CD4-positive, alpha-beta T cell (primary cell): Measurements from ENCODE around the gene DUSP11. TPM values are rescaled to one million over a fixed set of nuclear protein-coding genes. Genes with fewer than 3 reads are reported as not detected.

ENCODE experiments used
- ATAC-seq: fragments of 200-7000 bp; cut with Tn5 transposase; one replicate; pipeline ENCODE4 v1.10.0; 2022; ENCODE audit warnings: mild to moderate bottlenecking; ENCODE audit not compliant: poor library complexity
- CTCF ChIA-PET: fragments of 350-600 bp; sonication (Branson Sonifier 250); formaldehyde crosslinking; loops from one replicate; lab custom pipeline; 2021; ENCODE audit warnings: antibody characterized with exemption, inconsistent platforms; lab: Charles Lee
- POLR2A ChIA-PET: fragments of 350-600 bp; sonication (Branson Sonifier 250); formaldehyde crosslinking; loops from one replicate; lab custom pipeline; 2021; ENCODE audit warnings: antibody characterized with exemption, inconsistent platforms; lab: Charles Lee
- DNase-seq, 14 experiments: peaks; one replicate each; pipeline ENCODE4 v3.0.0-alpha.2; 2013 to 2020; ENCODE audit warnings: mixed read lengths in 2 of 14
- H3K27ac ChIP-seq, 2 donors: one replicate each; pipeline versions ENCODE4 v1.5.1 to v1.7.0; 2013; ENCODE audit warnings: low read length in 2 of 2, low read depth in 1 of 2, mild to moderate bottlenecking in 1 of 2
- H3K27me3 ChIP-seq, 2 experiments: 1 replicate in 1 of 2; 2 replicates in 1 of 2; pipeline versions ENCODE4 v1.6.1 to v1.7.0; 2013; ENCODE audit warnings: low read length in 2 of 2, control low read depth in 1 of 2, mild to moderate bottlenecking in 1 of 2, moderate library complexity in 1 of 2; ENCODE audit not compliant: insufficient read depth in 2 of 2, control insufficient read depth in 1 of 2
- H3K36me3 ChIP-seq: one replicate; pipeline ENCODE4 v1.6.1; 2013; ENCODE audit warnings: low read length, control low read depth; ENCODE audit not compliant: insufficient read depth
- H3K4me1 ChIP-seq: one replicate; pipeline ENCODE4 v1.6.1; 2013; ENCODE audit warnings: low read length, control low read depth; ENCODE audit not compliant: insufficient read depth
- H3K4me3 ChIP-seq: one replicate; pipeline ENCODE4 v1.5.1; 2013; ENCODE audit warnings: mild to moderate bottlenecking, low read length, moderate library complexity
- H3K9me3 ChIP-seq, 2 experiments: 1 replicate in 1 of 2; 2 replicates in 1 of 2; pipeline versions ENCODE4 v1.6.1 to v1.7.0; 2013; ENCODE audit warnings: low read length in 2 of 2, mild to moderate bottlenecking in 2 of 2, control low read depth in 1 of 2, moderate library complexity in 1 of 2; ENCODE audit not compliant: control insufficient read depth in 1 of 2, insufficient read depth in 1 of 2
- H3K27ac Mint-ChIP-seq: one replicate; pipeline ENCODE4 v1.8.0; 2020; ENCODE audit warnings: mixed read lengths
- H3K27me3 Mint-ChIP-seq: one replicate; pipeline ENCODE4 v1.8.0; 2021; ENCODE audit warnings: mixed read lengths
- H3K36me3 Mint-ChIP-seq: one replicate; pipeline ENCODE4 v1.8.0; 2021; ENCODE audit warnings: low read depth, mixed read lengths
- H3K4me1 Mint-ChIP-seq: one replicate; pipeline ENCODE4 v1.8.0; 2021; ENCODE audit warnings: low read depth, mixed read lengths
- H3K4me3 Mint-ChIP-seq: one replicate; pipeline ENCODE4 v1.8.0; 2020; ENCODE audit warnings: mild to moderate bottlenecking, mixed read lengths
- H3K9me3 Mint-ChIP-seq: one replicate; pipeline ENCODE4 v1.8.0; 2020; ENCODE audit warnings: mixed read lengths
- CTCF ChIP-seq: fragments of 200-600 bp; IDR thresholded peaks from one replicate; pipeline ENCODE4 v1.8.0; 2022; ENCODE audit warnings: antibody characterized with exemption, mild to moderate bottlenecking
- intact Hi-C, 2 experiments: fragments of 100-400 bp; cut with DNase I in 1 of 2; cut with micrococcal nuclease in 1 of 2; formaldehyde crosslinking; loops; one replicate each; pipeline versions ENCODE4 v1.15.1 to v1.9.0; 2023 to 2025; cut with DNase I, micrococcal nuclease
- total RNA-seq, 174 experiments: library from RNA in 2 of 174; stranded (reverse) in 2 of 174; gene quantifications; one replicate each; pipeline ENCODE4 v1.2.3 and lab custom pipeline; 2021 to 2026

Gene DUSP11
- total RNA-seq, 2 experiments from 2014 or later: 57.1 to 61.5 TPM

- intact Hi-C loops: loop anchor here (10.0 kb wide), 9 partner anchors 102 to 832 kb away; partner anchors contain the start of genes BOLA3 (in 2 of the 2), TET3 (in 2 of the 2), DGUOK (in 1 of the 2) and SEMA4F (in 1 of the 2)
These were observed 43.1 kb upstream of the DUSP11 start for GRCh38 chr2:73822991-73823390.

GRCh38 chr2:73822276-73822675 is 42.4 kb upstream of the DUSP11 start:
- no peak overlapping the region for H3K4me3 ChIP-seq
- H3K4me3 Mint-ChIP-seq: no peak overlapping the region
- ChIA-PET CTCF (interaction anchor here (1.0 to 2.1 kb wide), 2 partner anchors 298 to 513 kb away, joined by 3 to 6 read pairs; no protein-coding TSS in a partner anchor), POLR2A (interaction anchor here (0.8 kb wide), 1 partner anchor 356 kb away, joined by 4 read pairs; the partner anchor contains the start of gene MOB1A)
- no peaks in the 10 kb centered on the region for H3K4me1 ChIP-seq
- H3K9me3 Mint-ChIP-seq: no peaks in the 10 kb centered on the region
- DNase-seq (no peak), ATAC-seq (no peak)
- peaks cover 5% of the 10 kb centered on the region for H3K27me3 Mint-ChIP-seq
- no peaks in the 10 kb centered on the region for H3K36me3 ChIP-seq
- no peaks in the 10 kb centered on the region for H3K27me3 ChIP-seq
- TF ChIP-seq CTCF: no peak
- peaks cover 14% of the 10 kb centered on the region for H3K4me1 Mint-ChIP-seq
- H3K9me3 ChIP-seq: no peaks in the 10 kb centered on the region
- no peaks in the 10 kb centered on the region for H3K36me3 Mint-ChIP-seq
- intact Hi-C loops: loop anchor here (10.0 kb wide), 9 partner anchors 103 to 833 kb away; partner anchors contain the start of genes BOLA3 (in 2 of the 2), TET3 (in 2 of the 2), DGUOK (in 1 of the 2) and SEMA4F (in 1 of the 2)
- no peak overlapping the region for H3K27ac Mint-ChIP-seq
- H3K27ac ChIP-seq: no peak overlapping the region

More at GRCh38 chr2:73822991-73823390, 43.1 kb upstream of the DUSP11 start:
- Mint-ChIP-seq H3K4me3 (no peak overlapping the region), H3K27me3 (peaks cover 5% of the 10 kb centered on the region), H3K27ac (no peak overlapping the region), H3K36me3 (no peaks in the 10 kb centered on the region), H3K9me3 (no peaks in the 10 kb centered on the region), H3K4me1 (peaks cover 20% of the 10 kb centered on the region)
- Histone ChIP-seq H3K36me3 (no peaks in the 10 kb centered on the region), H3K9me3 (no peaks in the 10 kb centered on the region), H3K4me3 (no peak overlapping the region), H3K4me1 (peaks cover 4% of the 10 kb centered on the region), H3K27ac (no peak overlapping the region), H3K27me3 (no peaks in the 10 kb centered on the region)
- DNase-seq (no peak), ATAC-seq (no peak)
- TF ChIP-seq CTCF: no peak
- CTCF ChIA-PET: interaction anchor here (1.0 to 2.3 kb wide), 4 partner anchors 297 to 512 kb away, joined by 3 to 16 read pairs (median 4); no protein-coding TSS in a partner anchor
- POLR2A ChIA-PET: interaction anchor here (1.7 kb wide), 1 partner anchor 209 kb away, joined by 5 read pairs; no protein-coding TSS in a partner anchor

- TF ChIP-seq CTCF: no peak
- no peaks in the 10 kb centered on the region for H3K36me3 Mint-ChIP-seq
- no peaks in the 10 kb centered on the region for H3K9me3 ChIP-seq
- H3K4me3 ChIP-seq: no peak overlapping the region
- H3K36me3 ChIP-seq: no peaks in the 10 kb centered on the region
- H3K4me3 Mint-ChIP-seq: no peak overlapping the region
- no peak for ATAC-seq
- H3K27ac ChIP-seq: no peak overlapping the region
- intact Hi-C loops: loop anchor here (2.0 to 10.0 kb wide), 10 partner anchors 45 to 833 kb away; partner anchors contain the start of genes BOLA3 (in 2 of the 2), TET3 (in 2 of the 2), DGUOK (in 1 of the 2) and SEMA4F (in 1 of the 2)
- H3K4me1 ChIP-seq: no peaks in the 10 kb centered on the region
- CTCF ChIA-PET: interaction anchor here (1.0 to 2.1 kb wide), 2 partner anchors 299 to 513 kb away, joined by 3 to 6 read pairs; no protein-coding TSS in a partner anchor
- H3K27me3 Mint-ChIP-seq: peaks cover 5% of the 10 kb centered on the region
- peaks cover 0 to under 1% of the 10 kb centered on the region in 2 experiments for H3K27me3 ChIP-seq
- H3K9me3 Mint-ChIP-seq: no peaks in the 10 kb centered on the region
- POLR2A ChIA-PET: interaction anchor here (0.6 kb wide), 1 partner anchor 384 kb away, joined by 3 read pairs; no protein-coding TSS in a partner anchor
- no peak overlapping the region for H3K27ac Mint-ChIP-seq
- peaks cover 9% of the 10 kb centered on the region for H3K4me1 Mint-ChIP-seq
- no peak for DNase-seq
These were observed 41.8 kb upstream of the DUSP11 start for GRCh38 chr2:73821669-73822068.
